ENCODE data around the gene PDE4D.

DNA sequence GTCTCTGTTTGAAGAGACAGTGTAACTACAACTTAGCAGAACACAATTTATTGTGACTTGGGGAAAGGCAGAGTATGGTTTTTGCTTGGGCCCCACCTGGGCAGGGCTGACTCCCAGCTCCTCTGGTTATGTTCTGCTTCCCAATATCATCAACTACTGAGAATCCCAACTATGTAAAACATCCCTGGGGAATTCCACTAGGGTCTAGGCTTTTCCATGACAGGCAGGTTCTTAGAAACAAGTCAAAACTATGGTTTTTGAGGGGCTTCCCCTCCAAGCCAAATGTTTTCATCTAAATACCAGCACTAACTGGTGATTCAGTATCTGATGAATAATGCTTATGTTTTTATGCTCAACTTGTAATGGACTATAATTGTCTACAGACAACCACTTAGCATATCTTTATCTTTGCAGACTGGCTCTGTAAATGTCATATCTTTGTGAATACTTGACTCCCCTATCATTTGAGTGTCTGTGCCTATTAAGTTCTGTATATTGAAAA is 409.5 kb downstream of the PDE4D start:
- TF ChIP-seq SMC3 (IDR thresholded peaks at IDR 0.05; ENCODE audit: low read depth, low read length): no peak
- TF ChIP-seq RCOR1 (IDR thresholded peaks at IDR 0.05; ENCODE audit: insufficient replicate concordance, low read length): no peak
- no peak for TF ChIP-seq CTCF (conservative IDR thresholded peaks at IDR 0.05; ENCODE audit: low read depth, low read length)
- TF ChIP-seq CEBPB (IDR thresholded peaks at IDR 0.05; ENCODE audit: low read depth, low read length): no peak
- no peak for TF ChIP-seq RFX5 (IDR thresholded peaks at IDR 0.05; ENCODE audit: low read depth, low read length)
- TF ChIP-seq BHLHE40 (IDR thresholded peaks at IDR 0.05; ENCODE audit: low read depth, low read length): no peak
- no peak for TF ChIP-seq MAZ (IDR thresholded peaks at IDR 0.05; ENCODE audit: borderline replicate concordance, low read depth, low read length)
- TF ChIP-seq RAD21 (IDR thresholded peaks at IDR 0.05; ENCODE audit: low read length): no peak
- TF ChIP-seq, protein P1, sequence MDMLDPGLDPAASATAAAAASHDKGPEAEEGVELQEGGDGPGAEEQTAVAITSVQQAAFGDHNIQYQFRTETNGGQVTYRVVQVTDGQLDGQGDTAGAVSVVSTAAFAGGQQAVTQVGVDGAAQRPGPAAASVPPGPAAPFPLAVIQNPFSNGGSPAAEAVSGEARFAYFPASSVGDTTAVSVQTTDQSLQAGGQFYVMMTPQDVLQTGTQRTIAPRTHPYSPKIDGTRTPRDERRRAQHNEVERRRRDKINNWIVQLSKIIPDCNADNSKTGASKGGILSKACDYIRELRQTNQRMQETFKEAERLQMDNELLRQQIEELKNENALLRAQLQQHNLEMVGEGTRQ (IDR thresholded peaks at IDR 0.05; ENCODE audit: low read depth, low read length): no peak
- no peak for TF ChIP-seq FOS (IDR thresholded peaks at IDR 0.05; ENCODE audit: low read depth, low read length)
- TF ChIP-seq POLR2A (IDR thresholded peaks at IDR 0.05; ENCODE audit: low read depth, low read length): no peak
- no peak for TF ChIP-seq MAFK (IDR thresholded peaks at IDR 0.05; ENCODE audit: low read depth, low read length)
- TF ChIP-seq, protein P2, sequence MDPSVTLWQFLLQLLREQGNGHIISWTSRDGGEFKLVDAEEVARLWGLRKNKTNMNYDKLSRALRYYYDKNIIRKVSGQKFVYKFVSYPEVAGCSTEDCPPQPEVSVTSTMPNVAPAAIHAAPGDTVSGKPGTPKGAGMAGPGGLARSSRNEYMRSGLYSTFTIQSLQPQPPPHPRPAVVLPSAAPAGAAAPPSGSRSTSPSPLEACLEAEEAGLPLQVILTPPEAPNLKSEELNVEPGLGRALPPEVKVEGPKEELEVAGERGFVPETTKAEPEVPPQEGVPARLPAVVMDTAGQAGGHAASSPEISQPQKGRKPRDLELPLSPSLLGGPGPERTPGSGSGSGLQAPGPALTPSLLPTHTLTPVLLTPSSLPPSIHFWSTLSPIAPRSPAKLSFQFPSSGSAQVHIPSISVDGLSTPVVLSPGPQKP (IDR thresholded peaks at IDR 0.05; ENCODE audit: borderline replicate concordance, low read depth, low read length): no peak

Measured in IMR-90 (cell line).